Activated gamma-delta T cell treated with anti-CD3 and anti-CD28 coated beads, Interleukin-2, amount 50 U/mL, for 16 hours (primary cell): ENCODE results near the gene GPC6.
"Not testable (repeated sequence)": the region's sequence is repeated elsewhere in the genome, so short reads cannot be mapped to it uniquely, and the experiment has no call there.

Experiments
- DNase-seq: peaks from one replicate; pipeline ENCODE4 v3.0.0-alpha.2; 2020; ENCODE audit warnings: low read depth

The GPC6 gene

DNA sequence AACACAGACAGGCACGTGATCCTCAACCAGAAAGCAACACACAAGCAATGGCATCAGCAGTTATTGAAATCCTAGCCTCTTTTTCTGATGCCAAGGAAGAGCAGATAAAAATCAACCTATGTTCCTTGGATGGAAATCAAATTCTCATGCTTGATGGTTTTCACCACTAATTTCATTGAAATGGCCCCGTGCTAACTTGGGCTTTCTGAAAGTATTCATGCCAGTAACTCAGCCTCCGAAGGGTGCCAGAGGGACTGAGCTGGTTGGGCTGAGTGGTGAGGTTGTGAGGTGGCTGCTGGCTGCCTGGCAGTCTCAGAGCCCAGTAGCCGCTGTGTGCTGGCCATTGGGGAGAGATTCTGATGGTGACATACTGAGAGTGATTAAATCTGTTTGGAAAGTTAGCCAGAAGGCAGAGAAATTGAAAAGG lies 943.6 kb downstream of the GPC6 start:
- no peak for DNase-seq

GRCh38 chr13:94172416-94172815 lies 945.8 kb downstream of the GPC6 start:
- DNase-seq, result no peak

DNA sequence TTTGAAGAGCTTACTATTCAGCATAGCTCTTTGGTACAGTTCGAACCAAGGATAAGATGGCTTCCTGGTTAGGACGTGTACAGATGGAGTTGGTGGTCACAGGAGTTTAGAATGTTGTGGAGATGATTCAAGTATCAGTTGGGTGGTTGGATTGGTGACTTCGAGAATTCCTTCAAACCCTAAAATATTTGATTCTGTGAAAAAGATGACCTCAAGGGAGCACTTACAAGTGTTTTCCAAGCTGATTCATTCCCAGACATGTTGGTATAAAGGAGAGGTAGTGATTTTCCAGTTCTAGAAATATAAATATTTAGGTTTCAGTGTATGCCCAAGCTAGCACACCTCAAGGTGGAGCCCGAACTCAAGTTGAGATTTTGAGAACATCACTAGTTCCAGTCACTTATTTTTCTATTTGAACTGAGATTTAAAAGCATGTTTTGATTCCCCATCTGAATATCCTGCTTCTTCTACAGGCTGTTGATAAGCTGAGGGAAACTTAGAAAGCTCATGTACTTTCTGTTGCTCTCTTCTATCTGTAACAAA lies 946.8 kb downstream of the GPC6 start:
- DNase-seq, result no peak

GRCh38 chr13:94174009-94174408 lies 947.4 kb downstream of the GPC6 start:
- no peak for DNase-seq

- no peak for DNase-seq
Measured at GRCh38 chr13:94175076-94175475, 948.5 kb downstream of the GPC6 start.

- DNase-seq, result no peak
Measured at GRCh38 chr13:94176561-94176960, 950.0 kb downstream of the GPC6 start.

GRCh38 chr13:94177041-94177440 lies 950.4 kb downstream of the GPC6 start:
- DNase-seq, result no peak

DNA sequence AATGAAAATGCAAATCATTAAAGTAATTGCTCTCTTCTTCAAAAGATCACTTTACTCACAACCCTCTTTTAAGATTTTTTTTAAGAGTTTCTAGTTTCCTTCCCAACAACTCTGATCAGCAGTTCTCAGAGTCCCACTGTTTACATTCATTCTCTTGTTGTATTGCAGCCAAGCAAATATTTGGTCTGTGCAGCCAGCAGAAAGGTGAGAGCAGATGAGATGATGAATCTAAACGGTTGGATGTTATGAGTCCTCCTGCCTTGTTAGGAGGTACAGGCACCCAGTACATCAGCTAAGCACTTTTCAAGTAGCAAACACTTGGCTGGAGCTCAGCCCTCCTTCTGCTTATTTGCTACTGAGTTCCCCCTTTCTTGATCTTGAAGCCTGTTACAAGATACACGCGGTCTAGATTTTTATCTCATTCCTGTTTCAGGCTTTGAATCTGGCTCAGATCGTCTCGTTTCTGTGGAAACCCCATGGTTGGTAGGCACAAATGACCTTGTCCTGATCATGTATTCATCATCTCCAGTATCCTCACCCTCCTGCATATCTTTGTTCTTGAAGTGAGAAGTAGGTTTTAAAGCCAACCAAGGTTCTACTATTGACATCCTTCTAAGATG lies 952.1 kb downstream of the GPC6 start:
- DNase-seq, result no peak

DNA sequence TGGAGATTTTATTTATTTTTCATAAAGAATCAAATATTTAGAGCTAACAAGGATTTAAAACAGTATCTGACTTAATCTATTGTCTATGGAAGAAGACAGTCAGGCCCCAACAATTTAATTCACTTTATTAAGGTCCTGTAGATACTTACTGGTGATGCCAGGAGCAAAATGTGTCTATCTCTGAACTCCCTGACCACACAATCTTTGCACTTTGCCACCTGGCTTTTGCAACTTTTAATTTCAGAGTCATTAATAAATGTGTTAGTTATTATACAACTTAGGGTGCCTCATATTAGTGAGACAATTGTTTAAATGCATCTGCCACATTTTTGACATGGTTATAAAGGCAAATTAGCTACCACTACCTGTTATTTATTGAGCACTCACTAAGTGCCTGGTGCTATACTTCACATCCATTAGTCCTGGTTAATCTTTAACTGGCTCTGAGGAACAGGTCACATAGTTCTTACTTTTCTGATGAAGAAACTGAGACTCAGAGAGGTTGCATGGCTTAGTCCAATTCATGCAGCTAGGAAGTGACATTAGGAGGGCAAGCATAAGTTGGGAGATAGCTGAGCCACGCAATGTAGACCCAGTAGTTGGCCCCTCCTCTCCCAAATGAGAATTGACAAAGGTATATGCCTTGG lies 955.0 kb downstream of the GPC6 start:
- DNase-seq, result no peak

DNA sequence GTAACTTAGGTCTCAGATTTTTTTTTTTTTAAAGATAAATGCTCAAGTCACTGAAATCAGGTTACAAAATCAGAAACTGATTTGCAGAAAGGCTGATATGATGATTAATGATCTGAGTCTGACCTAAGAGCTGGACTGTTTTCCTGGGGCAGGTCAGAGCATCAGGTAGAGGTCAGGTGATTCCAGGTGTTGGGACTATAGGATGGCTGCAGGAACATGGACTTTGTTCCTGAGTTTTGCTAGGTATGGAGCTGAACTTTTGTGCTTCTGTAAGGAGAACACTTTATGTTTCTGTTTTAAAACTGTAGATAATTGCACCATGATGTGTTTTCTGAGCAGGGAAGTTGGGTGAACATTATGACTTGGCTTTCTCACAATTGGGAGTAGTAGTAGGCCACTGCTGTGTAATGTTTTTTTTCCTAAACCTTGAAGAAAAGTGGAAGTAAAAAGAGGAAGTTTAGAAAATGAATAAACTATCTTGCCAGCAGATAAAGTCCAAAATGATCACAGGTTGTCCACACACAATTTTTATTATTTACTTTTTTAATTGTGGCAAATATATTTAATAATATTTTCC lies 955.7 kb downstream of the GPC6 start:
- DNase-seq, result no peak

- DNase-seq, result no peak
Measured at GRCh38 chr13:94186470-94186869, 959.9 kb downstream of the GPC6 start.

DNA sequence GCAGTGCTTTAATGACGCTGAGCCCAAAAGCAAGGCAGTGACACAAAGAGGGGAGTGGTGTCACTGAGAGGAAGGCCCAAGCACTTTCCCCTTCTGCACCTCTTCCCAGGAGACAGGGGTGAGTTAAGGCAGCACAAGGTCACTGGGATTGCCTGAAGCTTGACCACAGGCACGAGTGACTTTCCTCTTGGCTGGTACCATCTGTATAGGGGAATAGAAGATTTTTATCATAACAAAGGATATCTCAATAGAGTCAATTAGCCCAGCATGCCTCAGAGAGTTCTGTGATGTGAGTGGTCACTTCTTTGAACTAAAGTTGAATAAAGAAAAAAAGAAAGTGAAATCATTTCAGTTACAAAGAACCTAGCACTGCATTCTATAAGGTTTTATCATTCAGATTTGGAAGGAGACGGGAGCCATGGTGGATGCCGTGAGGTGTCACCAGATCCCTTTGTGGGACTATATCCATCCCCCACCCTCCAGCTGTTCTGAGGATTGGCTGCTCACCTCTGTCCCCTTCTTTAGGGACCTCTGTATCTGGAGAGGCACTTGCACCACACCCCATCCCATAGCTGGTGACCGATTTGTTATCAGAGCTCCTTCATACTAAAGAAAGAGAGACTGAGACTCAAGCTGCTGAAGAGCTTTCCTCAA lies 961.7 kb downstream of the GPC6 start:
- DNase-seq, result no peak

DNA sequence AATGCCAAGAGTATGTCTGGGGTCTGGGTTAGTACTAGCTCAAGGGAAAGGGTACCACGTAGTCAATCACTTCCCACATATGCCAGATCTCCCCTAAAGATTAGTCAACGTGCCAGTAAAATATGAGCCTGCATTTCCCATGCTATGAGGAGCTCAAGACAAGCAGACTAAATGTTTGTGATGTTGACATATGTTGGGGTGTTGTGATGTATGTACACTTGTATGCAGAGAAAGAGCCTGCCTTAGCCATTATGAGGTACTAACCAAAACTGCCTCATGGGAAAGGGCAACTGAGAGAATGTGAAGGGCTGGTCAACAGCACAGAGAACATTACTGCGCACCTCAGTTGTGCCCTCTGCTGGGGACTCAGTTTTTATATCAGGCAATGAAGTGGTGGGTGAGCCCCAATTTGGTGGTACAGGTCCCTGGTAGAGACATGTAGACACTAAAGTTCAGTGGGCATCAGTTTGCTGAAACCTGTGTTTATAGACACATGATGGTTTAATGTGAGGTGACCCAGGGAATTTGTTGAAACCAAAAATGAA lies 965.9 kb downstream of the GPC6 start:
- DNase-seq, result no peak

DNA sequence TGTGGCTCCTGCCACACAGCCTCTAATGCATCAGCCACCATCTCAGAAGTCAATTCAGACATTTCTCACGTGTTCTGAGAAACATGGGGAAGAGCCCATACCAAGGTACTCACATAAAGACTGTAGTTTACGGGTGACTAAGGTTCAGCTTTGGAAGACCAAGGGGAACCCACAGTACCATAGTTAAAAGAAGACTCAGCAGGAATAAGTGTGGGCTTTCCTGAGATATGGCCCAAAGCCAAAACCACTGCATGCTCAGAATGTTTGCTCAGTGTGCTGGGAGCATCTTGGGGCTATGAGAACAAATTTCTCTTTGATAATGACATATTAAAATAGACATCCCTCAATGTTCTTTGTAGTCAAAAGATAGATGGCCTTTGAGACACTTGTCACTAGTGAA lies 969.1 kb downstream of the GPC6 start:
- DNase-seq, result no peak

GRCh38 chr13:94196413-94196812 lies 969.8 kb downstream of the GPC6 start:
- no peak for DNase-seq

DNA sequence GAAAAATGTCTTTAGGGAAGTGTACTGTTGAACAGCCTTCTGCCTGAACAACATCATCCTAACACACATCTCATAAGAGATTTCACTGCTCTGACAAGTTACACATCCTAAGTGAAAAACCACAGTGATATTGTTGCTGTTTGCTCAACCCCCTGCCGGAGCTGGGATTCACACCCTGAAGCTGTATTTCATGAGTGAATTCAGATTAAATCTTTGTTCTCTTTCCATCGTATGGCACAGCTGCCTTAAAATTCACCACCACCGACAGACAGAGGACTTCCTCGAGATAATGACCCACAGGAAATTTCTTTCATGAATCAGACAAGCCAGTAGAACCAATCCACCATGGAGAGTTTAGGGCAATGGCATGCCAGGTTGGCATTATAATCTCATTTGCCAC lies 972.1 kb downstream of the GPC6 start:
- no peak for DNase-seq

- DNase-seq, result no peak
Measured at GRCh38 chr13:94199135-94199534, 972.5 kb downstream of the GPC6 start.

DNA sequence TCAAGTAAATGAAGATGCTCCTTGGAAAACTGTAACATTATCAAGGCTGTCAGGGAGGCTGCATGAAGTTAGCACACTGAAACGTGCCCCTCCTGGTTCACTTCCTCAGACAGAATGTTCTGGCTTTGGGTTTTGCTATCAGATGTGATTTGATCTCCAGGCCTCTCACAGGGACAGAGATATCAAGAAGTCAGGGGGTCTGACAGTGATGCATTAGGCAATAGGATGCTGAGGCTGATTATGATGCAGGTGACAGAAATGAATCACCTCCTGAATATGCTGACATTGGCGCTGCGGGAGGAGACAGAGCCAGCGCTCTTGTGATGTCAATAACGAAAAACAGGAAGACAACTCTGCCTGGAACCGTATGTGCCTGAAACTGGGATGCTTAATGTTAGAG lies 974.4 kb downstream of the GPC6 start:
- DNase-seq, result no peak

DNA sequence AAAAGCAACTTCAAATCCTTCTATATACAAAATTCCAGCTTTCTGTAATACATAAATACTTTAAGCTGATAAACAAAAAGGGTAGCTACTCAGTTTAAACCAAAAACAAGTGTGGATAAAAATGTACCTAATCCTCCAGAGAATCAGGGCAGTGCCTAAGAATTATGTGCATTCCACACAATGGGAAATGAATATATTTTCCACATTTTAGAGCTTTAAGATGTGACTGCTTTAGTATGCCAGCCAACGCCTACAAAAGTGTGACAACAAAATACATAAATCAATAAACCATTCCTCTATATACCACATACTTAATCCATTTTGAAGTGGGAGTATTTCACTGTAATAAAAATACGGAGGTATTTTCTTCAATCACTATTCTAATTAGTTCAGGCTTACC lies 977.6 kb downstream of the GPC6 start:
- DNase-seq, result no peak

- DNase-seq, result no peak
Measured at GRCh38 chr13:94204946-94205345, 978.3 kb downstream of the GPC6 start.

DNA sequence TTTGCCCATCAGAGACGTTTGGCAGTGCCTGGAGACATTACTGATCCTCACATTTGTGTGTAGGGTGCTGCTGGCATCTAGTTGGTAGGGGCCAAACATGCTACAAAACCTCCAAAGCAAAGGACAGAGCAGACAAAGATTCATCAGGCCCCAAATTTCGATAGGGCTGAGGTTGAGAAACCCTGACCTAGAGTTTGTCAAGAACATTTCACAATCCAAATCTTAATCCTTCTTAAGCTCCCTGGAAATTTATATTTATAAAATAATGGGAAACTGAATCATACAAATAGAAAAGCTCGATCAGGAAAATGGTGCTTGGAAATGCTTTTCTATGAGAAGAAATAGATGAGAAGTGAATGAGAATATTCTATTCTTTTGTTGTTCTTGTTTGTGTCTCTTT lies 979.3 kb downstream of the GPC6 start:
- DNase-seq, result no peak

DNA sequence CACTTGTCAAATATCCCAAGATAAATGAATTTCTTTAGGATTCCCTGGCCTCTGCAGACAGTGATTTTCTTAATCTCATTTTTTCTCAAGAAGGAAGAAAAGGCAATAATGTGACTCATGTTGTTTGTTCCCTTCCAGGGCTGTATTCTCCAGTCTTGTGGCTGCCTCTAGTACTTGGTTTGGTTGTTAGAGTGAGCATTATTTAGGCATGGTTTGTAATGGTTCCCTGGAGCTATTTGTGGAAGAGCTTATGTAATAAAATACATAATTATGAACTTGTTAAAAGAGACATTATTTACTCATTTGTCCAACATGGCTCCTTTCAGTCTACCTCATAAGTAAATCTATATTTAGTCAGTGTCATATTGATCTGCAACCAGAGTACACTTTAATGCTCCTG lies 982.5 kb downstream of the GPC6 start:
- no peak for DNase-seq

DNA sequence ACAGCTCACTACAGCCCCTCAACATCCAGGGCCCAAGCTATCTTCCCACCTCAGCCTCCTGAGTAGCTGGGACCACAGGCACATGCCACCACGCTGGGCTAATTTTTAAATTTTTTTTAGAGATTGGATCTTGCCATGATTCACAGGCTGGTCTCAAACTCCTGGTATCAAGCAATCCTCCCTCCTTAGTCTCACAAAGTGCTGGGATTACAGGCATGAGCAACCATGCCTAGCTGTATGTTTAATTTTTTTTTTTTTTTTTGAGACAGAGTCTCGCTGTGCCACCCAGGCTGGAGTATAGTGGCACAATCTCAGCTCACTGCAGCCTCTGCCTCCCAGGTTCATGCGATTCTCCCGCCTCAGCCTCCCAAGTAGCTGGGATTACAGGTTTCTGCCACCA lies 983.3 kb downstream of the GPC6 start:
- not testable (repeated sequence) for DNase-seq
